Activated CD8-positive, alpha-beta memory T cell treated with anti-CD3 and anti-CD28 coated beads, Interleukin-2, amount 50 U/mL, for 1 hour (primary cell): ENCODE measurements around the gene ASS1.

Experiments used
- DNase-seq: peaks from one replicate; pipeline ENCODE4 v3.0.0-alpha.2; 2020; ENCODE audit errors: extremely low read depth

ASS1 gene

DNA sequence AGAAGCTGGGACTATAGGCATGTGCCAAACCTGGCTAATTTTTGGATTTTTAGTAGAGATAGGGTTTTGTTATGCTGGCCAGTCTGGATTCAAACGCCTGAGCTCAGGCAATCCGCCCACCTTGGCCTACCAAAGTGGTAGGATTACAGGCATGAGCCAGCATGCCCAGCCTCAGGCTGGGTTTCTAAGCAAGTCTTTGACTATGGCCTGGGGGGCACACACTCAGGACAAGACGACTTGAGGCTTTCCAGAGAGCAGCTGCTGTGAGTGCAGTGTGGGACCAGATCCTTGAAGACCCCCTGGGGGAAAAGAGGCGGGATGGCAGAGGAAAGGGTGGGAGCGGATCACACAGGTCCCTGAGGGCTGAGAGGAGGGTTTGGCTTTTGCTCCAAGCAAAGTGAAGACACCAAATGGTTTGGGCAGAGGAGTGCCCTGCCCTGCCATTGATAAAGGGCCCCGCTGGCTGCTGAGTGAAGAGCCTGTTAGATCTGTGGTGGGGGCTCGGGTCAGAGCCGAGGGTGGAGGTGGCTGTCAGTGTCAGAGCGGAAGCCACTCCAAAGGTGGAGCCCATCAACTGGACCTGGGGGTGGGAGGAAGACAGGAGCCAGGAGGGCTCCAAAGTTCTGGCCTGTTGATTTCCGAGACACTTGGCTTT, 87.8 kb downstream of the ASS1 start:
- no peak for DNase-seq

- DNase-seq = no peak
These were observed 91.2 kb downstream of the ASS1 start for GRCh38 chr9:130535818-130536521.

GRCh38 chr9:130536701-130537107, 91.9 kb downstream of the ASS1 start:
- no peak for DNase-seq

GRCh38 chr9:130537346-130538050, 92.7 kb downstream of the ASS1 start:
- no peak for DNase-seq

DNA sequence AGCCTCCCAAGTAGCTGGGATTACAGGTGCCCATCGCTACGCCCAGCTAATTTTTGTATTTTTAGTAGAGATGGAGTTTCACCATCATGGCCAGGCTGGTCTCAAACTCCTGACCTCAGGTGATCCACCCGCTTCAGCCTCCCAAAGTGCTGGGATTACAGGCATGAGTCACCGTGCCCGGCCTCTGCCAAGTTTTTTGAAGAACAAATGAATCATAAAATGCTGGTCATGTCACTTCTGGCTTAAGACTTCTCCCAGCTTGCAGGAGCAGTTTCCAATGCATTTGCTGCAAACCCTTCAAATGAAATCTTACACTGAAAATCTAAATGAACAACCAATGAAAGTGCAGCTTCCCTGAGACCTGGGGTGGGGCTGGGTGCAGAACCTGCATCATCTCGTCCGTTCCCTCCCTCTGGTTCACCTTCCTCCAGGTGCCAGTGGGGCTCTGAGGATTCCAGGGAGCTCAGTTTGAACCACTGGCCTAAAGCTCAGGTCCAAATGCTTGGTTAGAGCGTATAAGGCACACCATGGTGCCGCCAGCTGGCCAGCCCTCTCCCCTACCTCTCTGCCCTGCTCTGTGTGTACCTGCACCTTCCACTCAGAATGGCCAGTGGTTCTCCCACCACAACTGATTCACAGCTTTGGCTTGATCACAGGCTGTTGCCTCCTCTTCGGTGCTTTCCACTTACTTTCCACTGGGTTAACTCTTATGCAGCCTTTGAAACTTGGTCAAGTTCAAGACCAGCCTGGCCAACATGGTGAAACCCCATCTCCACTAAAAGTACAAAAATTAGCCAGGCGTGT, 94.9 kb downstream of the ASS1 start:
- no peak for DNase-seq

- no peak for DNase-seq
These were observed 96.8 kb downstream of the ASS1 start for GRCh38 chr9:130541533-130541932.

DNA sequence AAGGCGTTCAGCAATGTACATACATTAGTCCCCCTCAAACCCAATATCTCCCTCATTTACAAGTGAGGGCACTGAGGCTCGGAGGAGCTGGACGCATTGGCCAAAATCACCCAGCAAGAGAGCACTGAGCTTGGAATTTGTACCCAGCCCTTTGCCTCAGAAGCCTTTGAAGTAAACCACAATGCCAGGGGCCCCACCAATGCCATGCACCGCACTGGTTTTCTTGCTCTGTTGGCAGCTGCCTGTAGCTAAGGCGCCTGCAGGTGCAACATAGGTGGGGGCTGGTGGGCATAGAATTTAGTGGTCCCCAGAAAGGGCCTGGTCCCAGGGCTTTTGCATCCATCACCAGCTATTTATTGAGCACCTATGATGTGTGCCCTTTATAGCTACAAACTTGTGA, 97.3 kb downstream of the ASS1 start:
- no peak for DNase-seq

DNA sequence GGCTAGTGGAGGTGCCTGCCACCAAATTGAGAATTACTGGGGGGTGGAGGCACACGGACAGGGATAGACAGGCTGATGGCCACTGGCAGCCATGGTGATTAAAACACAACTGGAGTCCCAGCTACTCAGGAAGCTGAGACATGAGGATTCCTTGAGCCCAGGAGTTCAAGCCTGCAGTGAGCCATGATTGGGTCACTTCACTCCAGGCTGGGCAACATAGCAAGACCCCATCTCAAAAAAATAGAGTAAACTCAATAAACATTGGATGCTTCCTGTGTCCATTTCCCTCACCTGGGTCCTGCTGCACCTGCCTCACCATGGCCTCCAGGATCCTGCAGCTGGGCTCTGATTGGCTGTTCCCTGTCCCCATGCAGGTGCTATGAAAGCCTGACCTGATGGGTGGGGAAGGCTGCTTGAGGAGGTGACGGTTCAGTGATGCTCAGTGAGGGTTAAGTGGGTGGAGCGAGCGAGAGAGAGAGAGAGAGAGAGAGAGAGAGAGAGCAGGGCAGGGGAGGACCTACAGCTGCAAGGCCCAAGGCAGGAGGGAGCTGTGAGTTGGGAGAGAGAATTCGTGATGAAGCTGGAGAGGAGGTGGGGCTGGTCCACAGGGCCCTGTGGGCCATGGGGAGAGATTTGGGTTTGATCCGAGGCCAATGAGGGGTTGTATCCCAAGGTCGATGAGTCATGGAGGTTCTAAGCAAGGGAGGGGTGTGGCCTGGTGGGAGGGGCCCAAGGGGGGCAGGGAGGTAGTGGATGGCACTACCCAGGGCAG, 97.9 kb downstream of the ASS1 start:
- no peak for DNase-seq

- no peak for DNase-seq
These were observed 98.6 kb downstream of the ASS1 start for GRCh38 chr9:130543368-130543767.

DNA sequence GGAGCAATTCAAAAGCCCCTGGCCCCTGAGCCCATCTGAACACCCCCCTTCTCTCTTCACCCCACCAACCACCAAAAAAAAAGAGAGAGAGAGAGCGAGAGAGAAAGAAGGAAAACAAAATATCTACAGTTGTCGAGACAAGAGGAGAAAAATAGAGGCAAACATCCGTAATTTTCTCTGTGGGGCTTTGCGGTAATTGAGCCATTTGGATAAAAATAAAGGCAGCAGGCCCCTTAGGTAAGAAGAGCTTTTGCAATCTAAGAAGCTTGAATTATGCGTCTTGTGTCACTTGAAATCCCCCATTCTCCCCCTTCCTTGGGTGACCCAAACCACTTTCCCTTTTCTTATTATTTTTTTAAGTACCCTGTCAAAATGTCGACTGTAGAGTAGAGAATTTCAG, 99.1 kb downstream of the ASS1 start:
- no peak for DNase-seq

DNA sequence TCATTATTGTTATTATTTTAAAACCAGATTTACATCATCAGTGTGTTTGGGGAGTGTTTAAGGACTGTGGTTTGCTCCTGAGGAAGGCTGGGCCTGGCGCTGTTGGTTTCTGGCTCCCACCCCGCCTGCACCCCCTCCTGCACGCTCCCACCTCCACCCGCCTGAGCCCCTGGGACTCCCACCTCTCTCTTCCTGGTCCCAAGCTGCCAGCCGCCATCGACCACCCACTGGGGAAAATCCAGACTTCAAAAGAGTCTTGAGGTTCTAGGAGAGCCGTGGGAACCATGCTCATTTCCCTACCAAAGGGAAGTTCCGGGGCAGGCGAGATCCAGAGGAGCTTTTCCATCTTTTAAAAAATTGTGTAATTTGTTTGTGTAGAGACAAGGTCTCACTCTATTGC, 99.6 kb downstream of the ASS1 start:
- no peak for DNase-seq

DNA sequence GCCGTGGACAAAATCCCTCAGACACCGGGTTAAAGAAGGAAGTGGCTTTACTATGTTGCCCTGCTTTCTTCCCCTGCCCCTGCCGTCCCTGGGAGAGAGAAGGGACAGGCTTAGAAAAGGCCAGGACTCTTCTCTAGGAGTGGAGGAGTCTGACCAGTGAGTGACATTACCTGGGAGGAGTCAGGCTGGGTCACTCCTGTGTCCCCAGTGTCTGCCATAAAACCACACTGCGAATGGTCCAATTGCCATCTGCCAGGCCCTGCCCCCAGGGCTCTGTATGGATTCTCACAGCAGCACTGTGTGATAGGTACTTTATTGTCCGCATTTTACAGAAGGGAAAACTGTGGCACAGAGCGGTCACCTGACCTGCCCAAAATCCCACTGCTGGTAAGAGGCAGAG, 103.3 kb downstream of the ASS1 start:
- no peak for DNase-seq

- no peak for DNase-seq
These were observed 104.5 kb downstream of the ASS1 start for GRCh38 chr9:130549093-130549735.
